Vagina (tissue), 2 donors: ENCODE data around the gene KRT6A.
A peak's percentile ranks its signal among the peaks of the same experiment; 100 is the strongest.

ENCODE experiments used
- POLR2A ChIP-seq, 2 donors: fragments of 450-650 bp; IDR thresholded peaks; one replicate each; pipeline ENCODE4 v1.6.1; 2017; ENCODE audit warnings: antibody characterized with exemption in 2 of 2, mild to moderate bottlenecking in 2 of 2, moderate library complexity in 2 of 2
- POLR2AphosphoS5 ChIP-seq, 2 donors: sonication (generic); formaldehyde crosslinking; IDR thresholded peaks; one replicate each; pipeline ENCODE4 v1.9.0; 2017; ENCODE audit warnings: antibody characterized with exemption in 2 of 2, mild to moderate bottlenecking in 2 of 2, low read depth in 1 of 2; ENCODE audit not compliant: insufficient read depth in 1 of 2
- TF ChIP-seq, protein P1 (sequence below), 3 experiments: fragments of 450-650 bp in 2 of 3; fragments of 200-600 bp in 1 of 3; sonication (generic) in 1 of 3; IDR thresholded peaks; one replicate each; pipeline ENCODE4 v1.5.1; 2017 to 2019; ENCODE audit warnings: antibody characterized with exemption in 3 of 3, mild to moderate bottlenecking in 2 of 3, moderate library complexity in 2 of 3

DNA sequence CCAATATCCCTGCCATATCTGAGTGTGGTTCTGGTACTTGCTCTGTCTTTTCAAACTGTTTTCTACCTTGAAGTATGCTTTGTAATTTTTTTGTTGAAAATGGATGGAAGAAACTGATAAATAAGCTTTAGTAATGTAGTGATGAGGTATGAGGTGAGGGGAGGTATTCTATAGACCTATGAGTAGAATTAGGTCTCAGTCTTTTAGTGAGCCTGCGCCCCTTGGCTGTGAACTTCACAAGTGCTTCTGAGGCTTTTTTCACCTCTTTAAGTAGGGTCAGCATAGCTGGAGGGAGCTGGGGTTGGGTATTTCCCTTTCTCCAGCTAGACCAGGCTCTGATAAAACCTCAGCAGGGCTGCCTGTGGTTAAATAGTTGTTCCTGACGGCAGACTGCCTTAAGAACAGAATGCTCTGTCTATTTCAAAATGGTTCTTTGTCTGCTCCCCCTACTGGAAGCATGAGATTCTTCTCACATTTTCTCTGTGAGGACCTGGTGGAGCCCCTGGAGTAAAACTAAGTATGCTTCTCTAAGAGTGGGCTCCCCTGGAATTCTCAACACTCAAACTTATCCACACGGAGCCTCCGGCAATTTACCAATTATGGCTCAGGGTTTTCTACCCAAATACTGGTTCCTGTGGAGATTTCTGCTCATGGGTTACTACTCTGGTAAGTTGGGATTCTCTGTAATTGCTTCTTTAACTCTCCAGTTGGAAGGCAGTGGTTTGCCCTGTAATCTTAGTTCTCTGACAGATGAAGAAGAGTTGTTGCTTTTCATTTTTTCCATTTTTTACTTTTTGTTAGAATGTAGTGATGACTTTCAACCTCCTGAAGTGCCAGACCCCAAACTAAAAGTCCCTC lies 14.0 kb upstream of the KRT6A start:
- TF ChIP-seq POLR2AphosphoS5 (IDR thresholded peaks at IDR 0.05; ENCODE audit: insufficient read depth in 1 of 2, low read depth in 1 of 2): no peak
- TF ChIP-seq, protein P1, sequence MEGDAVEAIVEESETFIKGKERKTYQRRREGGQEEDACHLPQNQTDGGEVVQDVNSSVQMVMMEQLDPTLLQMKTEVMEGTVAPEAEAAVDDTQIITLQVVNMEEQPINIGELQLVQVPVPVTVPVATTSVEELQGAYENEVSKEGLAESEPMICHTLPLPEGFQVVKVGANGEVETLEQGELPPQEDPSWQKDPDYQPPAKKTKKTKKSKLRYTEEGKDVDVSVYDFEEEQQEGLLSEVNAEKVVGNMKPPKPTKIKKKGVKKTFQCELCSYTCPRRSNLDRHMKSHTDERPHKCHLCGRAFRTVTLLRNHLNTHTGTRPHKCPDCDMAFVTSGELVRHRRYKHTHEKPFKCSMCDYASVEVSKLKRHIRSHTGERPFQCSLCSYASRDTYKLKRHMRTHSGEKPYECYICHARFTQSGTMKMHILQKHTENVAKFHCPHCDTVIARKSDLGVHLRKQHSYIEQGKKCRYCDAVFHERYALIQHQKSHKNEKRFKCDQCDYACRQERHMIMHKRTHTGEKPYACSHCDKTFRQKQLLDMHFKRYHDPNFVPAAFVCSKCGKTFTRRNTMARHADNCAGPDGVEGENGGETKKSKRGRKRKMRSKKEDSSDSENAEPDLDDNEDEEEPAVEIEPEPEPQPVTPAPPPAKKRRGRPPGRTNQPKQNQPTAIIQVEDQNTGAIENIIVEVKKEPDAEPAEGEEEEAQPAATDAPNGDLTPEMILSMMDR (IDR thresholded peaks at IDR 0.05): peak in 2 of 3 experiments; percentile 23 to 50
- no peak for TF ChIP-seq POLR2A (IDR thresholded peaks at IDR 0.05)
